ENCODE measurements around the gene TTC33.

TTC33 gene

DNA sequence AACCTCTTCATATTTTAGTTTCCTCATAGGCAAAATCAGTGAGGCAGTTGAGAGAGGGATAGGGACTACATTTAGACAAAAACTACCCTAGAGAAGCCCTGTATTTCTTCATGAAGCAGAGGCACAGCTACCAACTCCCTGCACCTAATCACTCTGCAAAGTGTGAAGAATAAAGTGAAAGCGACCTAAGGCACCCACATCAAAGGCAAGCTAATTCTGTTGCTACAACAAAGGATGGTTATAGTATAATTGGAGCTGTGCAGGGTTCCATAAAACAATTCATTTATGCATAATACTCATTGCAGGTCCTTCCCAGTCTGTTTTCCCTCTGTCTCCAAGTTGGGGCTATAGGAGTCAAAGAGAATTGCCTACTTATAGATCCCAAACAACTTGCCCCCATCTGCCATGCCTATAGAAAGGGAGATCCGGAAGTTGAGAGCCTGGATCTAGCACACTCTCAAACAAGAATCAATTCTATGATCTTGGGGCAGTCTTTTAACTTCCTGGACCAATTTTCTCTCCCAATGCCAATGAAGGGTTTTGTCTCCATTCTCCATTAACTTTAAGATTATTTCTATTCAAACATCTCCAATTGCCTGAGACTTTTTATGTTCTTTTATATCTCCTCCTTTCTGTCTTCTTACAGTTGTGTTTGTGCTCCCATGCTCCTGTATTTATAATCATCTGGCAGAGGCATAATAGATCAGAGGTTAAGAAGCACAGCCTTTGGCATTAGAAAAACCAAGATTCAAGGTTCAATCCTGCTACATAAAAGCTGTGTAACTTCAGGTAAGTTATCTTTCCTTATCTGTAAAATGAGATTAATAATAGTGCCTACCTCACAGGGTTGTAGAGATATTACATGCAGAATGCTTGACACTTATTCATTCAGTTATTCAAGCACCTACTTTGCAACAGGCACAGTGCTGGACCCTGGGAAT lies 132.0 kb downstream of the TTC33 start:
- TF ChIP-seq EGR1 (IDR thresholded peaks at IDR 0.05), result no peak
- TF ChIP-seq, protein P1, sequence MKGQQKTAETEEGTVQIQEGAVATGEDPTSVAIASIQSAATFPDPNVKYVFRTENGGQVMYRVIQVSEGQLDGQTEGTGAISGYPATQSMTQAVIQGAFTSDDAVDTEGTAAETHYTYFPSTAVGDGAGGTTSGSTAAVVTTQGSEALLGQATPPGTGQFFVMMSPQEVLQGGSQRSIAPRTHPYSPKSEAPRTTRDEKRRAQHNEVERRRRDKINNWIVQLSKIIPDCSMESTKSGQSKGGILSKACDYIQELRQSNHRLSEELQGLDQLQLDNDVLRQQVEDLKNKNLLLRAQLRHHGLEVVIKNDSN (IDR thresholded peaks at IDR 0.05), result no peak
- TF ChIP-seq ZBTB7A (IDR thresholded peaks at IDR 0.05; ENCODE audit: low read depth), result no peak
- TF ChIP-seq RAD21 (IDR thresholded peaks at IDR 0.05; ENCODE audit: low read depth), result no peak
- TF ChIP-seq CREB1 (IDR thresholded peaks at IDR 0.05; ENCODE audit: low read depth), result no peak
- no peak for TF ChIP-seq TEAD4 (IDR thresholded peaks at IDR 0.05)

DNA sequence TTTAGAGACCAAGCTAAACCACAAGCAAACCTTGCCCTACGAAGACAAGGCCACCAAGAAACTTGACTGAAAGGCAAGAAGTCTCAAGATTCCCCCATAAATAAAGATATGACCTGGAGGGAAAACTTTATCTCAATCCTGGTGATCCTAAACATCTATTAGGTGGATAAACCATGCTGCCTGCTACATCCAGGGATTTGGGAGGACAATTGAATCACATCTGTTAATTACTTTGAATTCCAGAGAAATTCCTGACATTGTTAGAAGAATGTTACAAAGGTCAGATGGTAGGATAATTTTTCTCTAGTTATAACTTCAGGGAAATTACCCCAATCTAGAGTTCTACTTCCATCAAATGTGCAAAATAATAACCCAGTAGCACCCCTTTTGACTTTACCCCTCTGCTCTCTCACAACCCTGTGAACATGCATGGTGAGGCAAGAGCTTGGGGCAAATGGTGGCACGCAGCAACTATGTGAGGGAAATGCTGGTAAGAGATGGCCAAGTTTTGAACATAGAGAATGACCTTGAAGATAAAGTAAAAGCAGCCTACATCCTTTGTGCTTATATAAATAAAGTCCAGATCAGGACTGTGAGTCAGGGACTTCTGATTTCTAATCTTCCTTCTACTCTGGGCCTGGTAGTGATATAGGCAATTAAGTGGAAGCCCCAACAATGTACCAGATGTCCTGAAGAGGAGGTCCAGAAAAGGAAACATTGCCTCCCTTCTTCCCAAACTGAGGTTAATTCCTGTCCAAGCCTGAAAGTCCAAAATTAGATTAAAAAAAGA lies 133.1 kb downstream of the TTC33 start:
- TF ChIP-seq CEBPB (IDR thresholded peaks at IDR 0.05) (no peak), TEAD4 (IDR thresholded peaks at IDR 0.05) (no peak), NFIC (IDR thresholded peaks at IDR 0.05) (no peak), CREB1 (IDR thresholded peaks at IDR 0.05; ENCODE audit: low read depth) (no peak), EP300 (IDR thresholded peaks at IDR 0.05; ENCODE audit: borderline replicate concordance) (no peak), FOXM1 (IDR thresholded peaks at IDR 0.05; ENCODE audit: borderline replicate concordance, low read depth) (no peak), RAD21 (IDR thresholded peaks at IDR 0.05; ENCODE audit: low read depth) (no peak), ZBTB7A (IDR thresholded peaks at IDR 0.05; ENCODE audit: low read depth) (no peak), YY1 (IDR thresholded peaks at IDR 0.05; ENCODE audit: low read depth) (no peak), TAF1 (IDR thresholded peaks at IDR 0.05; ENCODE audit: low read depth) (no peak), TCF12 (IDR thresholded peaks at IDR 0.05; ENCODE audit: low read depth) (no peak), EGR1 (IDR thresholded peaks at IDR 0.05) (no peak)
- TF ChIP-seq, protein P2, sequence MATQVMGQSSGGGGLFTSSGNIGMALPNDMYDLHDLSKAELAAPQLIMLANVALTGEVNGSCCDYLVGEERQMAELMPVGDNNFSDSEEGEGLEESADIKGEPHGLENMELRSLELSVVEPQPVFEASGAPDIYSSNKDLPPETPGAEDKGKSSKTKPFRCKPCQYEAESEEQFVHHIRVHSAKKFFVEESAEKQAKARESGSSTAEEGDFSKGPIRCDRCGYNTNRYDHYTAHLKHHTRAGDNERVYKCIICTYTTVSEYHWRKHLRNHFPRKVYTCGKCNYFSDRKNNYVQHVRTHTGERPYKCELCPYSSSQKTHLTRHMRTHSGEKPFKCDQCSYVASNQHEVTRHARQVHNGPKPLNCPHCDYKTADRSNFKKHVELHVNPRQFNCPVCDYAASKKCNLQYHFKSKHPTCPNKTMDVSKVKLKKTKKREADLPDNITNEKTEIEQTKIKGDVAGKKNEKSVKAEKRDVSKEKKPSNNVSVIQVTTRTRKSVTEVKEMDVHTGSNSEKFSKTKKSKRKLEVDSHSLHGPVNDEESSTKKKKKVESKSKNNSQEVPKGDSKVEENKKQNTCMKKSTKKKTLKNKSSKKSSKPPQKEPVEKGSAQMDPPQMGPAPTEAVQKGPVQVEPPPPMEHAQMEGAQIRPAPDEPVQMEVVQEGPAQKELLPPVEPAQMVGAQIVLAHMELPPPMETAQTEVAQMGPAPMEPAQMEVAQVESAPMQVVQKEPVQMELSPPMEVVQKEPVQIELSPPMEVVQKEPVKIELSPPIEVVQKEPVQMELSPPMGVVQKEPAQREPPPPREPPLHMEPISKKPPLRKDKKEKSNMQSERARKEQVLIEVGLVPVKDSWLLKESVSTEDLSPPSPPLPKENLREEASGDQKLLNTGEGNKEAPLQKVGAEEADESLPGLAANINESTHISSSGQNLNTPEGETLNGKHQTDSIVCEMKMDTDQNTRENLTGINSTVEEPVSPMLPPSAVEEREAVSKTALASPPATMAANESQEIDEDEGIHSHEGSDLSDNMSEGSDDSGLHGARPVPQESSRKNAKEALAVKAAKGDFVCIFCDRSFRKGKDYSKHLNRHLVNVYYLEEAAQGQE (IDR thresholded peaks at IDR 0.05; ENCODE audit: low read depth), result no peak
- TF ChIP-seq, protein P3, sequence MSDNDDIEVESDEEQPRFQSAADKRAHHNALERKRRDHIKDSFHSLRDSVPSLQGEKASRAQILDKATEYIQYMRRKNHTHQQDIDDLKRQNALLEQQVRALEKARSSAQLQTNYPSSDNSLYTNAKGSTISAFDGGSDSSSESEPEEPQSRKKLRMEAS (IDR thresholded peaks at IDR 0.05), result no peak
- TF ChIP-seq, protein P1 (IDR thresholded peaks at IDR 0.05), result no peak

DNA sequence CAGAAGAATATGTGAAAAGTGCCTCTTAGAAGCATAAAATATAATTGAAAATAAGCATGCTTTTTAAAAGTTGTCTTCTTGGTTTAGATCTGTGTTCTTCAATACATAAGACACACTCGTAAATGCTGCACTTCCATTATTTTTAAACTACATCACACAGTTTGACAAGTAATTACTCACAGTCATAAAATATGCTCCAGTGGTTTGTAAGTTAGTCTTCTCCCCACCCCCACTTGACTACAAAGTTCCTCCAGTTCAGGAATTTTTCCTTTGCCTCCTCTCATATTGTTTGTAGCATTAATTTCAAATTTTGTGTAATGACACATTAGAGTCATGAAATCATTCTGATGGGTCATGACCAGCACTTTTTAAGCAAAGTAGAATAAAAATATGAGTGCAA lies 136.3 kb downstream of the TTC33 start:
- no peak for TF ChIP-seq ZBTB7A (IDR thresholded peaks at IDR 0.05; ENCODE audit: low read depth)
- no peak for TF ChIP-seq RAD21 (IDR thresholded peaks at IDR 0.05; ENCODE audit: low read depth)
- TF ChIP-seq EP300 (IDR thresholded peaks at IDR 0.05; ENCODE audit: borderline replicate concordance), result no peak
- no peak for TF ChIP-seq TEAD4 (IDR thresholded peaks at IDR 0.05)
- no peak for TF ChIP-seq NFIC (IDR thresholded peaks at IDR 0.05)
- TF ChIP-seq EGR1 (IDR thresholded peaks at IDR 0.05), result no peak
- no peak for TF ChIP-seq TAF1 (IDR thresholded peaks at IDR 0.05; ENCODE audit: low read depth)
- TF ChIP-seq, protein P2 (IDR thresholded peaks at IDR 0.05; ENCODE audit: low read depth), result no peak
- TF ChIP-seq, protein P3 (IDR thresholded peaks at IDR 0.05), result no peak
- no peak for TF ChIP-seq FOXM1 (IDR thresholded peaks at IDR 0.05; ENCODE audit: borderline replicate concordance, low read depth)
- TF ChIP-seq, protein P1 (IDR thresholded peaks at IDR 0.05), result no peak
- TF ChIP-seq YY1 (IDR thresholded peaks at IDR 0.05; ENCODE audit: low read depth), result no peak
- no peak for TF ChIP-seq CREB1 (IDR thresholded peaks at IDR 0.05; ENCODE audit: low read depth)
- TF ChIP-seq CEBPB (IDR thresholded peaks at IDR 0.05), result no peak
- TF ChIP-seq TCF12 (IDR thresholded peaks at IDR 0.05; ENCODE audit: low read depth), result no peak

DNA sequence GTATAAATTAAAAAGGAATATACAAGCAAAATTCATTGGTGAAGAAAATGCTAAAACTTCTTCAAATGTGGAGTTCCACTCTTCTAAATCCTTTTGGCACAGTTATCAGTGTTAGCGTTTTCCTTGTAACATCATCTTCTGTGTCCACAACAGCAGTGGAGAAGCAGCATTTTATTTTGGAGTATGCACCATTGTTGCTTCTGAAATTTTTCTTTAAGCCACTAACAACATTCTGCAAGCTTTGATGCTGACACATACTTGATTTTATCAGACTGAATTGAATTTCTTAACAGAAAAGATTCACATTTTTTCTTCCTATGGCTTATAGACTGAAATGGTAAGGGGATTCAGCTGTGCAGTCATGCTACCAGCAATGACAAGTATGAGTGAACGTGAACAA lies 136.8 kb downstream of the TTC33 start:
- TF ChIP-seq NFIC (IDR thresholded peaks at IDR 0.05) (no peak), TAF1 (IDR thresholded peaks at IDR 0.05; ENCODE audit: low read depth) (no peak)

DNA sequence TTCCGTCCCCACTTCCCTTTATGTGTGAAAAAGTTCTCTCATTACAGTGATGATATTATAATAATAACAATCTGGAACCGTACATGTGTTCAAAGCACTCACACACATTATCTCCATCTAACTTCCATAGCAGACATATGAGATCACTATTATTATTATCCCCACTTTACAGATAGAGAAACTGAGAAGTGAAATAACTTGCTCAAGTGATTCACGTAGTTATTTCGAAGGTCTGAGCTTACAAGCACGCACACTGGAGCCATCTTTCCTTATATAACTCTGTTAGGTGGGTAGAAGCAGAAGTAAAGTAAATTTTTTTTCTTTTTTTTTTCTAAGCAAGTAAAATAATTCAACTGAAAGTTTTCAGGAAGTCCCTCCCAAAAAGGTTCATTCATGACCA lies 139.0 kb downstream of the TTC33 start:
- no peak for TF ChIP-seq EGR1 (IDR thresholded peaks at IDR 0.05)
- no peak for TF ChIP-seq EP300 (IDR thresholded peaks at IDR 0.05; ENCODE audit: borderline replicate concordance)
- no peak for TF ChIP-seq TEAD4 (IDR thresholded peaks at IDR 0.05)
- no peak for TF ChIP-seq ZBTB7A (IDR thresholded peaks at IDR 0.05; ENCODE audit: low read depth)
- TF ChIP-seq CREB1 (IDR thresholded peaks at IDR 0.05; ENCODE audit: low read depth), result no peak
- no peak for TF ChIP-seq RAD21 (IDR thresholded peaks at IDR 0.05; ENCODE audit: low read depth)
- no peak for TF ChIP-seq YY1 (IDR thresholded peaks at IDR 0.05; ENCODE audit: low read depth)
- no peak for TF ChIP-seq NFIC (IDR thresholded peaks at IDR 0.05)
- TF ChIP-seq FOXM1 (IDR thresholded peaks at IDR 0.05; ENCODE audit: borderline replicate concordance, low read depth), result no peak
- no peak for TF ChIP-seq TCF12 (IDR thresholded peaks at IDR 0.05; ENCODE audit: low read depth)
- no peak for TF ChIP-seq CEBPB (IDR thresholded peaks at IDR 0.05)
- TF ChIP-seq, protein P2 (IDR thresholded peaks at IDR 0.05; ENCODE audit: low read depth), result no peak
